ENCODE data around the gene ALDOC. TPM values are rescaled to one million over a fixed set of nuclear protein-coding genes. Genes with fewer than 3 reads are reported as not detected.

The ALDOC gene
- total RNA-seq, 1 donor from 2014 or later = 3.2 TPM

GRCh38 chr17:28538296-28538895, 38.3 kb downstream of the ALDOC start:
- DNase-seq (ENCODE audit: extremely low spot score, unreplicated experiment) = no peak
- TF ChIP-seq CTCF (IDR thresholded peaks at IDR 0.05) = no peak
- no peak overlapping the region for H3K27ac Mint-ChIP-seq (ENCODE audit: unreplicated experiment)

GRCh38 chr17:28537219-28537610, 39.5 kb downstream of the ALDOC start:
- Mint-ChIP-seq H3K27ac (ENCODE audit: unreplicated experiment) (no peak overlapping the region), H3K36me3 (ENCODE audit: unreplicated experiment) (no peaks in the 10 kb centered on the region), H3K4me3 (ENCODE audit: unreplicated experiment) (no peak overlapping the region), H3K27me3 (ENCODE audit: unreplicated experiment) (peaks cover 2% of the 10 kb centered on the region), H3K9me3 (ENCODE audit: unreplicated experiment) (no peaks in the 10 kb centered on the region), H3K4me1 (ENCODE audit: unreplicated experiment) (peaks cover 9% of the 10 kb centered on the region)
- DNase-seq (ENCODE audit: extremely low spot score, unreplicated experiment) = no peak
- no peak for TF ChIP-seq CTCF (IDR thresholded peaks at IDR 0.05)

More at GRCh38 chr17:28538296-28538895, 38.3 kb downstream of the ALDOC start:
- Mint-ChIP-seq H3K9me3 (ENCODE audit: unreplicated experiment) (no peaks in the 10 kb centered on the region), H3K36me3 (ENCODE audit: unreplicated experiment) (no peaks in the 10 kb centered on the region), H3K27me3 (ENCODE audit: unreplicated experiment) (peaks cover 2% of the 10 kb centered on the region), H3K4me3 (ENCODE audit: unreplicated experiment) (no peak overlapping the region), H3K4me1 (ENCODE audit: unreplicated experiment) (peaks cover 1% of the 10 kb centered on the region)

- Mint-ChIP-seq H3K27ac (ENCODE audit: unreplicated experiment) (no peak overlapping the region), H3K4me1 (ENCODE audit: unreplicated experiment) (peaks cover 9% of the 10 kb centered on the region), H3K36me3 (ENCODE audit: unreplicated experiment) (no peaks in the 10 kb centered on the region), H3K27me3 (ENCODE audit: unreplicated experiment) (peaks cover 2% of the 10 kb centered on the region), H3K4me3 (ENCODE audit: unreplicated experiment) (no peak overlapping the region), H3K9me3 (ENCODE audit: unreplicated experiment) (no peaks in the 10 kb centered on the region)
- no peak for TF ChIP-seq CTCF (IDR thresholded peaks at IDR 0.05)
- no peak for DNase-seq (ENCODE audit: extremely low spot score, unreplicated experiment)
Measured at GRCh38 chr17:28536532-28537218, 40.0 kb downstream of the ALDOC start.

- Mint-ChIP-seq H3K4me3 (ENCODE audit: unreplicated experiment) (no peak overlapping the region), H3K27me3 (ENCODE audit: unreplicated experiment) (peaks cover 2% of the 10 kb centered on the region), H3K36me3 (ENCODE audit: unreplicated experiment) (no peaks in the 10 kb centered on the region), H3K9me3 (ENCODE audit: unreplicated experiment) (no peaks in the 10 kb centered on the region), H3K27ac (ENCODE audit: unreplicated experiment) (no peak overlapping the region), H3K4me1 (ENCODE audit: unreplicated experiment) (peaks cover 9% of the 10 kb centered on the region)
- TF ChIP-seq CTCF (IDR thresholded peaks at IDR 0.05) = no peak
- DNase-seq (ENCODE audit: extremely low spot score, unreplicated experiment) = no peak
Measured at GRCh38 chr17:28534740-28535375, 41.8 kb downstream of the ALDOC start.
